HG03039 (cell line): ENCODE measurements around the gene ETV6.

Source experiments
- ATAC-seq: cut with Tn5 transposase; IDR thresholded peaks from one replicate; pipeline ENCODE4 v1.9.1; 2021; ENCODE audit warnings: mild to moderate bottlenecking, moderate library complexity; ENCODE audit not compliant: unreplicated experiment

The ETV6 gene

GRCh38 chr12:11876307-11876706, 226.8 kb downstream of the ETV6 start:
- no peak for ATAC-seq

- no peak for ATAC-seq
Measured at GRCh38 chr12:11877102-11877826, 227.8 kb downstream of the ETV6 start.

DNA sequence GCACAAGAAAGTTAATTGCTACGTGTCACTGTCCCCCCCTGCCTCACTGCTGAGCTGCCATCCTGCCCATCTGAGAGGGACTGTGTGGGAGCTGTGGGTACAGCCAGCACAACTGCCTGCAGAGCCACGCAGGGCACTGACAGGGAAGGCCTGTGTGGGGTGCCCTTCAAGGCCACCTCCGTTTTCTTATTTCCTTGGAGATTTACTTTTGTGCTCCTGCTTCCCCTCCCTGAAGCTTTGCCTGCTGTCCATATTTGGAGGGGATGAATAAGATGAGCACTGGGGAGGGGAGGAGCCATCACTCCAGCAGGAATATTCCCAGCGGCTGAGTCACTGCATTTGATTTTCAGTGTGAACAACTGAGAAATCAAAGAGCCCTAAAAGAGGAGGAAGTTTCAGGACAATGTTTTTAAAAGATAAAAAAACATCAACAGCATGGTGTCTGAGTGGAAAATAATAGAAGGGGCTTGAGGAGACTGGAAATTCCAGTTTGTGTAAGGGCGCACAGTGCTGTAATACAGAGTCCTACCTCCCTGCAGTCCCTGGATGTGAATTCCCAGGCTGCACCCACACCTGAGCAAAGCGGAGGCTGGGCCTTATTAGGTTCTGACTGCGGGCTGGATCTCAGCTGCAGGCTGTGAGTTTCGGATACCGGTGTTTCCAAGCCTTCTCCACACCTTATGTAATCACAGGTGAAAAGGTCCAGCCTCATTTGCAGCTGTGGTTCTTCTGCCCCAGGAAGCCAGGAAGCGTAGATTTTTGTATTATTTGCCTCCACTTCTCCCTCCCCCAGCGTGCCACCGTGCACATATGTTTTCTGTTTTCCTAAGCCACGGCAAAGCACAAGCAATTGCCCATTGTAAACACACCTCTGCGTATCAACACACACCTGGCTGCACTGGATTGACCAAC, 228.7 kb downstream of the ETV6 start:
- no peak for ATAC-seq

- ATAC-seq: no peak
Measured at GRCh38 chr12:11879306-11879705, 229.8 kb downstream of the ETV6 start.

DNA sequence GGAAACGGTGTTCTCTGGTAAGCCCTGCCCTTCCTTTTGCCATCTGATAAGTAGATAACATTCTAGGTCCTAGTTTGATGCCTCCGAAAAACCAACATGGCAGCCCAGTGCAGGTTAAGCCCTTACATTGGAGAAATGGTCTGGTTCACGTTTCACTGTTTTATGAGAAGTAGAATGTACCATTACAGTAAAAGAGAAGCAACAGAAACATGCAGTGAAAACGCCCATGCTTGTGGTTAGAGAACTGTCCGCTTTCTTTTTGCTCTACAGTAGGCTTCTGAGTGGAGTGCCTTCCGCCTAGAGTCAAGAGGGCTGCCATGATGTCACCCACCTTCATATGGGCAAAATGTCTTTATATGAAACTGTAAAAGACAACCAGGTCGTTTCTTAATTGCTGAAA, 230.9 kb downstream of the ETV6 start:
- no peak for ATAC-seq

DNA sequence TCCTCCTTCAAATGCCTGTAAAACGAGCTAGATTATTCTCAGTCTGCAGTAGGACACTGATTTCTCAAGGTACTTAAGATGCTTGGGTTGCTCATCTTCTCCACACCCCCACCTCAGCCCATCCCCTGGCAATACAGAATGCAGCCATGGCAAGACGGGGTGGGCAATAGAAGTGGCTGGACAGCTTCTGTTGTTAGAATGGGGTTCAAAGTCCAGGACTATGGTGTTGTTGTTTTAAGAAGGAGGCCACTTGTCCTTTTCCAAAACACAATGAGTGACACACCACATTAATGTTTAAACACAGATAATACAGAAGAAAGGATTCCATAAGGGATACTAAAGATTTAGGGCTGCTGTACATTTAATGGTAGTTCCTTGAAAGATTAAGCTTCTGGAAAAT, 232.4 kb downstream of the ETV6 start:
- no peak for ATAC-seq

GRCh38 chr12:11882301-11883019, 233.0 kb downstream of the ETV6 start:
- ATAC-seq: no peak

GRCh38 chr12:11884116-11884515, 234.6 kb downstream of the ETV6 start:
- no peak for ATAC-seq

GRCh38 chr12:11884706-11885105, 235.2 kb downstream of the ETV6 start:
- no peak for ATAC-seq

GRCh38 chr12:11885261-11886038, 236.0 kb downstream of the ETV6 start:
- no peak for ATAC-seq

DNA sequence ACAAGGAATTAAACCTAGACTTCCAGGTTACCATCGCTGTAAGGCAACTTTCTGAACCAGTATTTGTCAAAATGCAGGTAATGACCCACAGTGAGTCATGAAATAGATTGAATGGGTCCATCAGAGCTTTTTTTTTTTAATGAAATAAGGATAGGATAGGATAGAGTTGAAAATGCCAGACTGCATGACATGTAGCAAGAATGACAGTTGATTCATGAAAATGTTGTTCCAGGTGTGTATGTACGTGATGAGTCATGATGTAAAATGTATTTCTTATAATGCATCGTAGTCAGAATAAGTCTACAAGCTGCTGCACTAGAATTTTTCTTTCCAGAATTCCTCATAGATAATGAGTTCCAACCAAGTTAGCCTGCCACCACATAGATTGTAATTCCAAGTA, 236.9 kb downstream of the ETV6 start:
- ATAC-seq: no peak

DNA sequence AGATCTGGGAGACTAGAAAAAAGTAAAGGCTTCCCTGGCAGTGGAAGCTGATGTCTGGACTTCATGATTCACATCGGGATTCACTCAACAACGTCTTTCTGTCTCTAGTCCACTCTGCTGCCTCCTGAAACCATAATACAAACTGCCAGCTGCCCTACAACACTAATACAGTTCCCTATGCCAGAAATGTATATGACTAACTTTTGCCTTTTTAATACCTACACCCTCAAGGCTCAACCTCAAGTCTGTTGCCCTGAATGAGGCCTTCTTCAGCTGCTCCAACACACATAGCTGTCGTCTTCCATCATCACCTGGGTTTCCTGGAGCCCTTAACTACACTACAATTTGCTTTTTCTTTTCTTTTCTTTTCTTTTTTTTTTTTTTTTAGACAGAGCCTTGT, 238.6 kb downstream of the ETV6 start:
- ATAC-seq: no peak

DNA sequence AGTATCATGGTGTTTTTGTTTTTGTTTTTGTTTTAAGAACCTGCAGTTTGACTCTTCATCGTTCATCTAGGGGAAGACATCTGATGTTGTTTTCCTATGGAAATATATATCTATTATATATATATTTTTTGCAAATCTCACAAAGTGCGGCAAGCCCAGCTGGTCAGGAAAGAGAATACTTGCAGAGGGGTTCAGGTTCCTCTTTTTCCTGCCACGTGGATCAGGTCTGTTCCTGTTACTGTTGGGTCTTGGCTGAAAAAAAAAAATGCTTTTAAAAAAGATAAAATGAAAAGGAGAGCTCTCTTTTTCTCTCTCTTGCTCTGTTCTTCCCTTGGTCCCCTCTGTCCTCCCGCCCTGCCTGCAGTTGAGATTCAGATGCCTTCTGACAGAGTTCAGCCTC, 241.9 kb downstream of the ETV6 start:
- ATAC-seq: no peak

DNA sequence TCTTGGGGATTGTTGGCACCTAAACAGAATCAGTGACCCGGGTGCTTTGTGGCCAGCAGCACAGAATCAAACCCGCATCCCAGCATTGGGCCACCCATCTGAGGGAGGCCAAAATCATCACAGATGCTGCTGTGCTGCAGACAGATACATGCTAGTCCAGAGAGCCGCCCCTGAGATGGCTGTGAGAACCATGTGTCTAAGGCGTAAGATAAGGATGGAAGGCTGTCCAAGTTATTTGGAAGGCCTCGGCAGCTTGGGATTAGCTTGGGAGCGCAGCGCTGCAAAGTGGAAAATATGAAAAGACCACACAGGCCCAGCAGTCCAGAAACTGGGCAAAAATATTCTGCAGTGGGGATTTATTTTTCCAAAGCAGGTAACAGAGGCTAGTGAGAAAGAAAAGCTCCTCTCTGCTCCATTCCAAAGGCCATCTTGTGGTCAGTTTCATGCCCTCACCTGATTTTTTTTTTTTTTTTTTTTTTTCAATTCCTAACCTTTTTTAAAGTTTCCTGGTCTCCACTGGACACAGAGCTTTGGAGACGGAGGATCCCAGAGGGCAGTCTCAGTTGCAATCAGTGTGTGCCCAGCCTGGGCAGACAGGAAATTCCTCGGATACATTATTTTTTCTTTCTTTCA, 242.4 kb downstream of the ETV6 start:
- no peak for ATAC-seq

DNA sequence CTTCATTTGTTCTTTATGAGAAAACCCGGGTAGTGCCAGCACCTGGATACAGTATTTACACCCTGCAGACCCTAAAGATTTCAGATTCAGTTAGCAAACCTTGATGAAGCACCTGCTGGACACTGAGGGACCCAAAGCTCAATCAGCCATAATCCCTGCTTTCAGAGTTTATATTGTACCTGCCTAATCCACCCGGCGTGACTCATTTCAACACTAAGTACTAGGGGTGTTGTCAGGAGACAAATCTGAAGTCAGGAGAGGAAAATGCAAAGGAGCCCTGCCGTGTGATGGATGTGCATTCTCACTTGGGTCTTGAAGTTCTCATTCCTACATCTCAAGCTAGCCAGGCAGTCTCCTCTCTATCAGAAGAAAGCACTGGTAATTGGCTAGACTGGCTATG, 244.5 kb downstream of the ETV6 start:
- ATAC-seq: no peak

DNA sequence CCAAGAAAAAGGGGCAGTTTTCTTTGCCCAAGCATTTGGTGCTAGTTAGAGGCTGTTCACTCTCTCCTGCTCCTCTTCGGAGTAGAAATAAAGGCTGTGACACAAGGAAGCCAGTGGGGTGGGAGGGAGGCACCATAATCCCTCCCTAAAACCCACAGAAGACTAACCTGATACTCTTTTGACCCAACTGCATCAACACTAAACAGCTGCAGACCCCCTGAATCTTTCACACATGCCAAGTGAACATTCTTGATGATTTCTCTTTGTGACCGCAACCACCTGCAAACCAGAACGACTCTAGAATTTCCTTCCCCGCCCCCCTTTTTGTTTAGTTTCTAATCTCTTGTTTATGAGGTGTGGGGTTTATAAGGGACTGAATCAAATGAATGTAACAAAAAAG, 245.4 kb downstream of the ETV6 start:
- no peak for ATAC-seq

DNA sequence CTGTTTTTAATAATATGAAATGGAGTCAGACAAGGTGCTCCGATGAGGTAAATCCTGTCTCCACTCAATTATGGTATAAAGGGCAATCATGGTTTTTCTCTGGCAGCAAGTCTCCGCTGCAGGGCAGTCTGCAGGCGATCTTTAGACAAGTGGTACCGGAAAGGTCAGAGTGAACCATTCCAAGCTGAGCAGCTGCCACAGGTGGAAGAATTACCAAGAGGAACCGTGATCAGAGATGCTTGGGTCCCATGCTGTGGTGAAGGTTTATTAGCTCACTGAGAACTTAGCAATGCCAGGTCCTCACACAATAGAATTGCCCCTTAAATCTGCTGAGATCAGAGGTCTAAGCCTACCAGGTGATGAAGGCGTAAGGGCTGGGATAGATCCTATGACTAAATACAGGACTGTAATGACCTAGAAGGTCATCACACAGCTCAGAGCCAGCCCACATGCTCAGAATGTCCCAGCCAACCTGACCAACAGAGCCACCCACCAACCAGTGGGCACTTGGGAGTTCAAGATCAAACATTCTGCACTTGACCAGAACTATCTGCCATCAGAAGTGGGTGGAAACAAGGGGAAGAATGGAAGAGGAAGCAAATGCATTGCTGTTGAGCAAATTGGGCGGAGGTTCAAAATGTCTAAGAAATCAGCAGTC, 246.1 kb downstream of the ETV6 start:
- no peak for ATAC-seq

- no peak for ATAC-seq
Measured at GRCh38 chr12:11896417-11896929, 247.0 kb downstream of the ETV6 start.

- no peak for ATAC-seq
Measured at GRCh38 chr12:11897923-11898322, 248.4 kb downstream of the ETV6 start.
